ENCODE results near the gene PML. TPM values are rescaled to one million over a fixed set of nuclear protein-coding genes. Genes with fewer than 3 reads are reported as not detected.

PML gene
- total RNA-seq, 1 experiment from 2014 or later, result 120 TPM

DNA sequence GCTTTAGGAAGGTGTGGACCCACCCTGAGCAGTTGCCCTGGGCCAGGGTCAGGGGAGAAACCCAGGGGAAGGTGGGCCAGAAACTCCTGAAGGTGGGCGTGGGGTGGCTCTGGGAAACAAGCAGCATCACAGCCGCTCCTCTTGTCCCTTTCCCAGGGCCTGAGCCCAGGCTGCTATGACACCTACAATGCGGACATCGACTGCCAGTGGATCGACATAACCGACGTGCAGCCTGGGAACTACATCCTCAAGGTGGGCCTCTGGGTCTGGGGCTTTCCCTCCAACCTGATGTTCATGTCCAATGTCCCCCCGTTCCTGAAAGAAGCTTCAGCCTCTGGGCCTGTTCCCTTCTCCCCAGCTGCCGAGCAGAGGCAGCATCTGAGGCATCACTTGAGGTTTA lies 46.9 kb upstream of the PML start:
- CTCF ChIA-PET, result no interaction called here
- Mint-ChIP-seq H3K4me3 (ENCODE audit: low read depth, unreplicated experiment) (no peak overlapping the region), H3K27ac (ENCODE audit: unreplicated experiment) (no peak overlapping the region), H3K9me3 (ENCODE audit: low read depth, unreplicated experiment) (no peaks in the 10 kb centered on the region), H3K27me3 (ENCODE audit: unreplicated experiment) (no peaks in the 10 kb centered on the region), H3K4me1 (ENCODE audit: low read depth, unreplicated experiment) (peaks cover 13% of the 10 kb centered on the region), H3K36me3 (ENCODE audit: insufficient read depth, unreplicated experiment) (no peaks in the 10 kb centered on the region)
- TF ChIP-seq, protein P1, sequence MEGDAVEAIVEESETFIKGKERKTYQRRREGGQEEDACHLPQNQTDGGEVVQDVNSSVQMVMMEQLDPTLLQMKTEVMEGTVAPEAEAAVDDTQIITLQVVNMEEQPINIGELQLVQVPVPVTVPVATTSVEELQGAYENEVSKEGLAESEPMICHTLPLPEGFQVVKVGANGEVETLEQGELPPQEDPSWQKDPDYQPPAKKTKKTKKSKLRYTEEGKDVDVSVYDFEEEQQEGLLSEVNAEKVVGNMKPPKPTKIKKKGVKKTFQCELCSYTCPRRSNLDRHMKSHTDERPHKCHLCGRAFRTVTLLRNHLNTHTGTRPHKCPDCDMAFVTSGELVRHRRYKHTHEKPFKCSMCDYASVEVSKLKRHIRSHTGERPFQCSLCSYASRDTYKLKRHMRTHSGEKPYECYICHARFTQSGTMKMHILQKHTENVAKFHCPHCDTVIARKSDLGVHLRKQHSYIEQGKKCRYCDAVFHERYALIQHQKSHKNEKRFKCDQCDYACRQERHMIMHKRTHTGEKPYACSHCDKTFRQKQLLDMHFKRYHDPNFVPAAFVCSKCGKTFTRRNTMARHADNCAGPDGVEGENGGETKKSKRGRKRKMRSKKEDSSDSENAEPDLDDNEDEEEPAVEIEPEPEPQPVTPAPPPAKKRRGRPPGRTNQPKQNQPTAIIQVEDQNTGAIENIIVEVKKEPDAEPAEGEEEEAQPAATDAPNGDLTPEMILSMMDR (IDR thresholded peaks at IDR 0.05; ENCODE audit: unreplicated experiment), result no peak
- no TSS peak for BruUV-seq (replicated peaks)
- no peak for DNase-seq
- intact Hi-C loops (cut with micrococcal nuclease; ENCODE audit: unreplicated experiment), result no loop called here

DNA sequence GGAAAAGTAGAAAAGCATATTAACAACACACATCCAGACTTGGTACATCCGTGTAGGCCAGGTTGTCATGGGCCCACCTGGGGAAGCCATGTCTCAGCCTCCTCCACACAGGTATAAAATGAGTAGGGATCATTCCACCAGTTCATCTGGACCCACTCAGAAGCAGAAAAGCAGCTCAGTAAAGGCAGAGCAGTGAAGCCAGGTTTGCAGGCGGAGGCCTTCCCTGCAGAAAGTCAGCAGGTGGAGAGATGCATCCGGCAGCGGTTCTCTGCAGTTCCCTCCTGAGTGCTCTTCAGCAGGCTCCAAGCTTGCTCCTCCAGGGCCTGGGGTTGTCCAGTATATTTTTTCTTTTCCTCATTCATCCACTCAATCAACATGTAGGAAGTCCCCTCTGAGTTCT lies 46.1 kb upstream of the PML start:
- intact Hi-C loops (cut with micrococcal nuclease; ENCODE audit: unreplicated experiment), result no loop called here
- Mint-ChIP-seq H3K36me3 (ENCODE audit: insufficient read depth, unreplicated experiment) (no peaks in the 10 kb centered on the region), H3K4me3 (ENCODE audit: low read depth, unreplicated experiment) (no peak overlapping the region), H3K27me3 (ENCODE audit: unreplicated experiment) (no peaks in the 10 kb centered on the region), H3K4me1 (ENCODE audit: low read depth, unreplicated experiment) (peaks cover 11% of the 10 kb centered on the region), H3K27ac (ENCODE audit: unreplicated experiment) (no peak overlapping the region), H3K9me3 (ENCODE audit: low read depth, unreplicated experiment) (no peaks in the 10 kb centered on the region)
- TF ChIP-seq, protein P1 (IDR thresholded peaks at IDR 0.05; ENCODE audit: unreplicated experiment), result no peak
- no peak for DNase-seq
- CTCF ChIA-PET, result no interaction called here
- BruUV-seq (replicated peaks), result no TSS peak

DNA sequence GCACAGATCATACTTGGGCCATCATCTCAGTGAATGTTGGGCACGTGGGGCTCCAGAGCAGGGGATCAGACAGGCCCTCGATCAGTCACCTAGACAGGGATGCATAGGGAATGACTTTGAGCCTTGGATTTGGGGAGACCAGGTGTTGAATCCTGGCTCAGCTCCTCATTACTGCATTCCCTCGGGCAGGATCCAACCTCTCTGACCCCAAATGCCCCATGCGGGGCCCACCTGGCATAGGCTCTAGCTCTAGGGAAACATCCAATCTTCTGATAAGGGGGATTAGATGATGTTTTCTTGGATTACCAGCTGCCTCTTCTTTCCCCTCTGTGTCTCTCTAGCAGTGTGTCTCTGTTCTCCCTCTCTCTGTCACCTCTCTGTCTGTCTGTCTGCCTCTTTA lies 45.5 kb upstream of the PML start:
- Mint-ChIP-seq H3K4me1 (ENCODE audit: low read depth, unreplicated experiment) (peaks cover 11% of the 10 kb centered on the region), H3K4me3 (ENCODE audit: low read depth, unreplicated experiment) (no peak overlapping the region), H3K36me3 (ENCODE audit: insufficient read depth, unreplicated experiment) (no peaks in the 10 kb centered on the region), H3K27ac (ENCODE audit: unreplicated experiment) (no peak overlapping the region), H3K27me3 (ENCODE audit: unreplicated experiment) (no peaks in the 10 kb centered on the region), H3K9me3 (ENCODE audit: low read depth, unreplicated experiment) (no peaks in the 10 kb centered on the region)
- intact Hi-C loops (cut with micrococcal nuclease; ENCODE audit: unreplicated experiment), result no loop called here
- no peak for DNase-seq
- TF ChIP-seq, protein P1 (IDR thresholded peaks at IDR 0.05; ENCODE audit: unreplicated experiment), result no peak
- CTCF ChIA-PET, result no interaction called here
- BruUV-seq (replicated peaks), result no TSS peak

DNA sequence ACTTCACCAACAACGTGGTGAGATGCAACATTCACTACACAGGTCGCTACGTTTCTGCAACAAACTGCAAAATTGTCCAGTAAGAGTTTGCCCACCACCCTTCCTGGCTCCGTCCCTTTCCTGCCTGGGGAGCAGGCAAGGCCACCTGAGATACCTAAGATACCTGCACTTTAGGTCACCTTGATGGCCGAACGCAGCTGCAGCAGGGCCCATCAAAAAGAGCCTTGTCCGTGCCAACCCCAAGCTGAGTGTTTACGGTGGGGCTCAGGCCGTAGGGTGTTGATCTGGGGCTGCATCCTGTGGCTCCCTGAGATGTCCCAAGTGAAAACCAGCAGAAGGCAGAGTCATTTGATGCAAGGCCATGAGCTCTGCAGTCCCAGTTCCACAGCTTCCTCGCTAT lies 45.0 kb upstream of the PML start:
- no peaks in the 10 kb centered on the region for H3K36me3 Mint-ChIP-seq (ENCODE audit: insufficient read depth, unreplicated experiment)
- CTCF ChIA-PET, result no interaction called here

More for the DNA sequence above, 45.0 kb upstream of the PML start:
- no TSS peak for BruUV-seq (replicated peaks)
- intact Hi-C loops (cut with micrococcal nuclease; ENCODE audit: unreplicated experiment), result no loop called here
- Mint-ChIP-seq H3K4me3 (ENCODE audit: low read depth, unreplicated experiment) (no peak overlapping the region), H3K27ac (ENCODE audit: unreplicated experiment) (no peak overlapping the region), H3K27me3 (ENCODE audit: unreplicated experiment) (no peaks in the 10 kb centered on the region), H3K4me1 (ENCODE audit: low read depth, unreplicated experiment) (peaks cover 11% of the 10 kb centered on the region), H3K9me3 (ENCODE audit: low read depth, unreplicated experiment) (no peaks in the 10 kb centered on the region)
- DNase-seq, result no peak
- TF ChIP-seq, protein P1 (IDR thresholded peaks at IDR 0.05; ENCODE audit: unreplicated experiment), result no peak
